T follicular helper cell (primary cell): Measurements from ENCODE around the gene SLC5A1.

Experiments used
- DNase-seq: peaks from one replicate; pipeline ENCODE4 v3.0.0-alpha.2; 2020; ENCODE audit warnings: low read depth

Gene SLC5A1

DNA sequence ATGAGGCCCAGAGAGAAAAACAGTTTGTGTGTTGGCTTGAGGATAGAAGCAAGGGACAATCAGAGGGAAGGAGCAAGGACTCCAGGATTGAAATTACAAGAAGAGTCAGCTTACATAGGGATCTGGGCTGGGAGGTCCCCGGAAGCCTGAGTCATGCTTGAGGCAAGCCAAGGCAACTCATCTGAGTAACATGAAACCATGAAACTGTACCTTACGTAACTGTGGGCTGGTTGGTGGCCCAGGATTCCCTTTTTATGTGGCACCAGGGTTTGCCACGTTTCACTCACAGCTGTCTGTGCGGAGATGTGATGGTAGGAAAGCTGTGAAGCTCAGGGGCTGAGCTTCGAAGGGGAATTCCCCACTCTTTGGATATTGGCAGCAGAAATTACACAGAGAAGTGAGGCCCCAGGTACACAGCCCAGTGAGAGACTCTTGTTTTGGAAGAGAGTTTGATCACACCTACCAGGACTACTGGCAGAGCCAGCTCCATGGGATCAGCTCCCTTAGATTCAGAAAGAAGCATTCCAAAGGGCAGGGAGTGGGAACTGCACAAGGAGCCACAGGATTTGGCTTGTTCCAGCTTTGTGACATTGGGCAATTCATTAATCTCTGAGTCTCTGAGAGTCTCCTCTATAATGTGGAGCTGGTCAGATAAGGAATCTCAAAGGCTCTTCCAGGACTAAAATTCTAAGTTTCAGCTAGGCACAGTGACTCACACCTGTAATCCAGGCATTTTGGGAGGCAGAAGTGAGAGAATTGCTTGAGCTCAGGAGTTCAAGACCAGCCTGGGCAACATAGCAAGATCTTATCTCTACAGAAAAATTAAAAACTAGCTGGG lies 7.8 kb downstream of the SLC5A1 start:
- DNase-seq = peak; percentile 18

GRCh38 chr22:32052244-32052643 lies 9.2 kb downstream of the SLC5A1 start:
- no peak for DNase-seq

GRCh38 chr22:32052936-32053791 lies 10.1 kb downstream of the SLC5A1 start:
- no peak for DNase-seq

DNA sequence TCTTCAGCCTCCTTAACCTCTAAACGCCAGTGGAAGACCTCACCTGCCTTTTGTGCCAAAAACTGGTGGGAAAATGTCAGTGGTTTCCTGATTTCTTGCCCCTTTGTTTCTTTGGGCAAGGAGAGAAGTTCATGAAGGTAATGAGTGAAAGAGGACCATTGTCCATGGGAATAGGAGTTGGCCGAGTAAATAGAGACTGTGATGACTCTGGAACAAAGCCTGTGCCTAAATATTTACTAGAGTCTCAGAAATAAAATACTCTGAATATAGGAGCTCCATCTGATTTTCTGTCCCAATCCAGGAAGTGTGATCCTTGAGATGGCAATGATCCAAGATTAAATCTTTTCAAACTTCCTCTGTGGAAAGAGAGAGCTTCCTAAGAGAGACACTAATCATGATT lies 12.0 kb downstream of the SLC5A1 start:
- DNase-seq = no peak

DNA sequence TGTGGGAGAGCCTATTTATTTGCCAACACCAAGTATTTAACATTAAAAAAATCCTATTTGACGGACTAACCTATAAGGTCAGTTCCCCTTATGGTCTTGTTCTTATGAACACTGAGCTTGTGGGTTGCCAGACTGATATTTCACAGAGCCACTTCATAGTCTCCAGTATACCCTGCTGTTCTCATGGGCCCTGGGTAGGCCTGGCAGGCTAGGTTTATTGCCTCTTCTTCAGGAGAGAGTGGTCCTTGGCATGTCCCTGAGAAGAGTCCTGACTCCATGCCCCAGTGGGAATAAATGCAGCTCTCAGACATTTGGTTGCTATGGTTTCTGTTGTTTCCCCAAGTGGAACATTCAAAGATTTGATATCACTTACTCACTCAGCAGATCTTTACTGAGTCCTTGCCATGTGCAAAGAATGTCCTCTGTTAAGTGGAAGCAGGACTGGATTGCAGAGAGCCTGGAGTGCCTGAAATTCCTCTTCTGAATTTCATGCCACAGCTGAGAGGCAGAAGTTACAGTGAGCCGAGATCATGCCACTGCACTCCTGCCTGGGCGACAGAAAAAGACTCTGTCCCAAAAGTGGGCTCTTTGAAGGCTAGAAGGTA lies 15.7 kb downstream of the SLC5A1 start:
- no peak for DNase-seq

- no peak for DNase-seq
Measured at GRCh38 chr22:32059426-32059825, 16.4 kb downstream of the SLC5A1 start.

DNA sequence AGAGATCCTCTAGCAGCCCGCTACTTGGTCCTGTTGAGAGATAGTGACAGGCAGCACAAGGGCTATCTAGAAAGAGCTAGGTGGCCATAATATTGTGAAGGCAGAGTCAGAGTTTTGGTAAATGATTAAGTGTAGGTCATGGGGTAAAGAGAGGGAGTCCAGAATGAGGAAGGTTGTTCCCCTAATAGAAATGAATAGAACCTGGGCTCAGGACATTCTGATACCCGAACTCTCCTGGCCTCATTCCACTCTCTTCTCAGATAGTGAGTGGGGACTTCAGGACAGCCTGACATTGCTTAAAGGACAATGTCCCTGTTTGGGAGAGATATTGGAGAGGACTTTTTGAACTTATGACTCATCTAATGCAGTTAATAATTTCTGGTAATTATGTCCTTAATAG lies 20.6 kb downstream of the SLC5A1 start:
- DNase-seq = no peak

DNA sequence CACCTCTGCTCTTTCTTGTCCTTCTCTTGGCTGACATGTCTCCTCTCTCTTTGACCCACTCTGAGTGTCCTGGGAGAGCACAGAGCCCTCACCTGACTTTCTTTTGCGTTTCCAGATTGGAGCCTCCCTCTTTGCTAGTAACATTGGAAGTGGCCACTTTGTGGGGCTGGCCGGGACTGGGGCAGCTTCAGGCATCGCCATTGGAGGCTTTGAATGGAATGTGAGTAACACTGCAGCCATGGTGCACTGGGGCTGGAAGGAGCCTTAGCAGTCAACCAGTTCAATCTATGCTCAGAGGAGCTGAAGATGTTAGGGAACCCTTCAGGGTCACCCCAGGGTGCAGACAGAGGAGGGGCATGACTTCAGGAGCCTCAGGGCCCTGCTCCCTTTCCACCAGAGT lies 23.8 kb downstream of the SLC5A1 start:
- DNase-seq = no peak

GRCh38 chr22:32067613-32068012 lies 24.6 kb downstream of the SLC5A1 start:
- DNase-seq = no peak

GRCh38 chr22:32069579-32070372 lies 26.7 kb downstream of the SLC5A1 start:
- no peak for DNase-seq

DNA sequence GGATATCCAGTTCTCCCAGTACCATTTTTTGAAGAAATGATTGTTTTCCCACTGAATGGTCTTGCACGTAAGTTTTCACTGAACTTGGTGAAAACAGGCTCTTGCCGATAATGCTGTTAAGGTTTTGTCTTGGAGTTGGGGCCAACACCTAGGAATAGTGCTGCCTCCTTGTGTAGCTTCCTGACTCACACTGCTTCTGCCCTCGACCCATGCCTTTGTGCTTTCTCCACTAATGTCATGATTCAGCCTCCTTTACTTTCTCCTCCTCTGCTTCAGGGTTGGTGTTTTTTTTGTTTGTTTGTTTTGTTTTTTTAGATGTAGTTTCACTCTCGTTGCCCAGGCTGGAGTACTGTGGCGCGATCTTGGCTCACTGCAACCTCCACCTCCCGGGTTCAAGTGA lies 30.2 kb downstream of the SLC5A1 start:
- no peak for DNase-seq

GRCh38 chr22:32073823-32074380 lies 30.8 kb downstream of the SLC5A1 start:
- no peak for DNase-seq

DNA sequence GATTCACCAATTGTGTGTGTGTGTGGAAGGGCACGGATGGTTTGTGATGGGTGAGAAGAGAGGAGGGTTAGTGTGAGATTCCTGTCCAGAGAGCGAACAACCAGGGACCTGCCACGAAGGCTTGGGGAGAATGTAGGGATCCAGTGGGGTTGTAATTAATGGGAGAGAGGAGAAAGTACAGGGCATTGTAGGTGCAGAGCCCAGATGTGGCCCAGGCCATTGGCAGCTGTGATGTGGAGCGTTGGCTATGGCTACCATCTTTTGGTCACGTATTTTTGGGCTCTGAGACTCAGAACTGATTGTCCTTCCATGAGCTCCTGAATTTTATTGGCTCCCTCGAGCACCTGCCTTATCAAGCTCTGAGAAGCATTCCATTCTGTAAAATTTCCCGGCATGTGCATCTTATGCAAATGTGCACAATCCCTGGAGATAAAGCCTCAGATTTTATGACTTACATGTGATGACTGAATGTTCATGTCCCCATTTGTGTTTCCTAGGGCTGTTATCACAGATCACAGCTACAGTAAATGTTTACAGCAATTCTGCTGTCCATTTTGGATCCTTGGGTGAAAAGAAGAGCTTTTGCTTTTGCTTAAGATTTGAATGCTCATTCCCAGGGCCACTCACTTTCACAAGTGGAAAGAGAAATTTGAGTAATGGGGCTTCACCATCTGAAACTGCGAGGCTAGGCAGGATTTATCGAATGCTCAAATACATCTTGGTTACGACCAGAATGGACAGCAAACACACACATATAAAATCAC lies 33.1 kb downstream of the SLC5A1 start:
- DNase-seq = no peak

- DNase-seq = no peak
Measured at GRCh38 chr22:32076761-32077084, 33.7 kb downstream of the SLC5A1 start.

GRCh38 chr22:32077151-32077550 lies 34.1 kb downstream of the SLC5A1 start:
- no peak for DNase-seq

DNA sequence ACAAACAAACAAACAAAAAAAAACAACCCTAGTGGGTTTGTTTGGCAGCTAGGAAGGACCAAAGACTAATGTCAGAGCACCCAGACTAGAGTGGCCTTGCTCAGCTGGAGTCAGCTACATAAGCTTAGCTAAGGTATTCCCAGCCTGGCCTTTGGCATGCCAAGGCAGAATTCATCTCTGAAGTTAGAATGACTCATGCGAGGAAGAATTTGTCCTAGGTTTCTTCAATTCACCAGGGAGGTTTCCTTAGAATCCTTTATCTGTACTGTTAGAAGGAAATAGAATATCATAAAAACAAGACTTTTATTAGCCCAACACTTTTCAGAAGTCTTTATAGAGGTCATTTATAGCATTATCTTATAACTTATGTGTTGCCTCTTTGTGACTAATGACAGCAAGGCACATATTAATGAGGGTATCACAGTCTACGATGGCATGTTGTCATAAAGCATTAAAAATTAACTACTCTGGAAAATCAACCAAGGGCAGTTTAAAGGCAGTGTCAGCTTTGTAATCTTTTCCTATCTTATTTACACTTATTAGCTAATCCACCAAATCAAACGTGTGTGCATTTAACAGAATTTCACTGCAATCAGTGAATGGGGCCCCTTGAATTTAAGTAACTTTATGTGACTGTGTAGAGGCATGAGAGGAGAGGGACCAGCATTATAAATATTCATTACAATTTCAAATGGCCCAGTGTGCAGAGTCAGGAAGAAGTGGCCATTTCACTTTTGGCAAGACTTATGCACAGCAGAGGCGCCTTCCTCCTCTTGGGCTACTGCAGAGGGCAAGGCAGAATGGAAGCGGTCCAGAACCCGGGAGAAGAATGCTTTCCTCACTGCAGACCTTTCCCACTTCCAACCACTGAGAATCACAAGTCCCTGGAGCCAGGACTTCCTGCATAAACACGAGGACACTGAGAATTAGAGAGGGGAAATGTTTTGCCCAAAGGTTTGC lies 36.3 kb downstream of the SLC5A1 start:
- DNase-seq = no peak

- no peak for DNase-seq
Measured at GRCh38 chr22:32080904-32081303, 37.8 kb downstream of the SLC5A1 start.

- no peak for DNase-seq
Measured at GRCh38 chr22:32082331-32082730, 39.3 kb downstream of the SLC5A1 start.

- DNase-seq = no peak
Measured at GRCh38 chr22:32083000-32083399, 39.9 kb downstream of the SLC5A1 start.

GRCh38 chr22:32083814-32084213 lies 40.8 kb downstream of the SLC5A1 start:
- no peak for DNase-seq
